Measurements from ENCODE around the gene ATP9B. TPM values are rescaled to one million over a fixed set of nuclear protein-coding genes. Genes with fewer than 3 reads are reported as not detected.

The ATP9B gene
- total RNA-seq, 1 donor from 2014 or later: 37.3 TPM

GRCh38 chr18:79406708-79407107 is 337.5 kb downstream of the ATP9B start:
- Mint-ChIP-seq H3K36me3 (ENCODE audit: low read depth, unreplicated experiment) (peaks cover 4% of the 10 kb centered on the region), H3K9me3 (ENCODE audit: unreplicated experiment) (no peaks in the 10 kb centered on the region), H3K27me3 (ENCODE audit: unreplicated experiment) (peaks cover 16% of the 10 kb centered on the region), H3K4me3 (ENCODE audit: unreplicated experiment) (no peak overlapping the region), H3K27ac (ENCODE audit: unreplicated experiment) (no peak overlapping the region), H3K4me1 (ENCODE audit: unreplicated experiment) (peaks cover 29% of the 10 kb centered on the region)
- no peak for TF ChIP-seq CTCF (IDR thresholded peaks at IDR 0.05; ENCODE audit: unreplicated experiment)
- no peak for DNase-seq (ENCODE audit: low spot score)

GRCh38 chr18:79409313-79409712 is 340.1 kb downstream of the ATP9B start:
- peaks cover 23% of the 10 kb centered on the region for H3K36me3 Mint-ChIP-seq (ENCODE audit: low read depth, unreplicated experiment)
- H3K9me3 Mint-ChIP-seq (ENCODE audit: unreplicated experiment): no peaks in the 10 kb centered on the region
- no peak overlapping the region for H3K4me3 Mint-ChIP-seq (ENCODE audit: unreplicated experiment)
- peaks cover 10% of the 10 kb centered on the region for H3K27me3 Mint-ChIP-seq (ENCODE audit: unreplicated experiment)
- no peak overlapping the region for H3K27ac Mint-ChIP-seq (ENCODE audit: unreplicated experiment)
- DNase-seq (ENCODE audit: low spot score): no peak
- peaks cover 27% of the 10 kb centered on the region for H3K4me1 Mint-ChIP-seq (ENCODE audit: unreplicated experiment)
- TF ChIP-seq CTCF (IDR thresholded peaks at IDR 0.05; ENCODE audit: unreplicated experiment): no peak

- no peaks in the 10 kb centered on the region for H3K9me3 Mint-ChIP-seq (ENCODE audit: unreplicated experiment)
- peaks cover 12% of the 10 kb centered on the region for H3K27me3 Mint-ChIP-seq (ENCODE audit: unreplicated experiment)
- DNase-seq (ENCODE audit: low spot score): no peak
- H3K4me1 Mint-ChIP-seq (ENCODE audit: unreplicated experiment): peaks cover 22% of the 10 kb centered on the region
- peaks cover 26% of the 10 kb centered on the region for H3K36me3 Mint-ChIP-seq (ENCODE audit: low read depth, unreplicated experiment)
- no peak overlapping the region for H3K4me3 Mint-ChIP-seq (ENCODE audit: unreplicated experiment)
- no peak for TF ChIP-seq CTCF (IDR thresholded peaks at IDR 0.05; ENCODE audit: unreplicated experiment)
- H3K27ac Mint-ChIP-seq (ENCODE audit: unreplicated experiment): no peak overlapping the region
Measured at GRCh38 chr18:79410171-79410641, 341.0 kb downstream of the ATP9B start.

- H3K36me3 Mint-ChIP-seq (ENCODE audit: low read depth, unreplicated experiment): peaks cover 26% of the 10 kb centered on the region
- H3K4me3 Mint-ChIP-seq (ENCODE audit: unreplicated experiment): no peak overlapping the region
Measured at GRCh38 chr18:79410731-79411613, 341.8 kb downstream of the ATP9B start.

More at GRCh38 chr18:79410731-79411613, 341.8 kb downstream of the ATP9B start:
- Mint-ChIP-seq H3K27ac (ENCODE audit: unreplicated experiment) (no peak overlapping the region), H3K4me1 (ENCODE audit: unreplicated experiment) (peaks cover 18% of the 10 kb centered on the region), H3K27me3 (ENCODE audit: unreplicated experiment) (peaks cover 12% of the 10 kb centered on the region), H3K9me3 (ENCODE audit: unreplicated experiment) (no peaks in the 10 kb centered on the region)
- no peak for TF ChIP-seq CTCF (IDR thresholded peaks at IDR 0.05; ENCODE audit: unreplicated experiment)
- DNase-seq (ENCODE audit: low spot score): no peak

Measured in endothelial cell (in vitro differentiated cells).